ENCODE data around the gene INPP5F.

GRCh38 chr10:119714484-119714816 is 11.4 kb upstream of the INPP5F start:
- TF ChIP-seq CTCF (IDR thresholded peaks at IDR 0.05) = no peak
- TF ChIP-seq EP300 (IDR thresholded peaks at IDR 0.05; ENCODE audit: borderline replicate concordance in 1 of 2, low read depth in 1 of 2, low read length in 1 of 2) = no peak
- no peak for TF ChIP-seq EZH2phosphoT487 (IDR thresholded peaks at IDR 0.05; ENCODE audit: borderline replicate concordance, low read depth)

Data from SK-N-SH (cell line).